Neural cell (in vitro differentiated cells): ENCODE results near the gene CEP170B. TPM values are rescaled to one million over a fixed set of nuclear protein-coding genes. Genes with fewer than 3 reads are reported as not detected.
"Not testable (repeated sequence)": the region's sequence is repeated elsewhere in the genome, so short reads cannot be mapped to it uniquely, and the experiment has no call there.

Source experiments
- H2AFZ ChIP-seq: fragments of 200-600, 300-800 bp; sonication (generic), shearing (Covaris generic); 2 replicates; pipeline ENCODE4 v1.6.0; 2014; ENCODE audit warnings: low read depth, mild to moderate bottlenecking, antibody characterized with exemption, low read length, moderate library complexity
- H3F3A ChIP-seq: fragments of 200-600 bp; shearing (Covaris generic); 2 replicates; pipeline ENCODE4 v1.6.1; 2016; ENCODE audit warnings: mild to moderate bottlenecking, moderate library complexity, mixed read lengths, antibody characterized with exemption, low read length; ENCODE audit not compliant: insufficient read depth, poor library complexity, severe bottlenecking
- H3K27ac ChIP-seq: fragments of 200-600, 300-800 bp; sonication (generic), shearing (Covaris generic); 2 replicates; pipeline ENCODE4 v1.5.1; 2014; ENCODE audit warnings: mild to moderate bottlenecking, low read length, moderate library complexity
- H3K27me3 ChIP-seq: fragments of 300-800, 200-600 bp; sonication (generic), shearing (Covaris generic); 2 replicates; pipeline ENCODE4 v1.6.0; 2014; ENCODE audit warnings: mild to moderate bottlenecking, low read depth, low read length, moderate library complexity; ENCODE audit not compliant: insufficient read depth
- H3K36me3 ChIP-seq: fragments of 300-800, 200-600 bp; sonication (generic), shearing (Covaris generic); 2 replicates; pipeline ENCODE4 v1.5.1; 2014; ENCODE audit warnings: mild to moderate bottlenecking, antibody characterized with exemption, low read length, moderate library complexity; ENCODE audit not compliant: insufficient read depth
- H3K4me2 ChIP-seq: fragments of 300-800, 200-600 bp; sonication (generic), shearing (Covaris generic); 2 replicates; pipeline ENCODE4 v1.6.0; 2014; ENCODE audit warnings: mild to moderate bottlenecking, low read length
- H3K4me3 ChIP-seq: fragments of 300-800, 200-600 bp; sonication (generic), shearing (Covaris generic); 2 replicates; pipeline ENCODE4 v1.5.1; 2014; ENCODE audit warnings: mild to moderate bottlenecking, low read length, moderate library complexity
- H3K79me2 ChIP-seq: fragments of 200-600 bp; shearing (Covaris generic); replicated peaks from 2 replicates; pipeline ENCODE4 v1.6.0; 2014; ENCODE audit warnings: mild to moderate bottlenecking, low read length, moderate library complexity; ENCODE audit not compliant: insufficient read depth
- H3K9ac ChIP-seq: fragments of 300-800, 200-600 bp; sonication (generic), shearing (Covaris generic); 2 replicates; pipeline ENCODE4 v1.6.1; 2016; ENCODE audit warnings: mild to moderate bottlenecking, low read length, mixed read lengths
- H3K9me2 ChIP-seq: fragments of 200-600 bp; shearing (Covaris generic); 2 replicates; pipeline ENCODE4 v1.6.1; 2016; ENCODE audit warnings: mild to moderate bottlenecking, low read length, mixed read lengths; ENCODE audit not compliant: insufficient read depth
- H3K9me3 ChIP-seq: fragments of 200-600, 300-800 bp; sonication (generic), shearing (Covaris generic); 2 replicates; pipeline ENCODE4 v1.6.1; 2016; ENCODE audit warnings: mild to moderate bottlenecking, mixed run types, low read length, moderate library complexity, mixed read lengths
- H4K20me1 ChIP-seq: fragments of 200-600 bp; shearing (Covaris generic); 2 replicates; pipeline ENCODE4 v1.6.1; 2016; ENCODE audit warnings: mild to moderate bottlenecking, mixed run types; ENCODE audit not compliant: insufficient read depth
- EP300 ChIP-seq: fragments of 450-650 bp; conservative IDR thresholded peaks from 2 replicates; pipeline ENCODE4 v1.6.1; 2014; ENCODE audit warnings: antibody characterized with exemption, mild to moderate bottlenecking, moderate library complexity; ENCODE audit not compliant: poor library complexity, severe bottlenecking
- EZH2 ChIP-seq: fragments of 200-600, 300-800 bp; shearing (Covaris generic), sonication (generic); IDR thresholded peaks from 2 replicates; pipeline ENCODE4 v1.6.1; 2014; ENCODE audit warnings: antibody characterized with exemption, low read length, borderline replicate concordance, mild to moderate bottlenecking; ENCODE audit not compliant: insufficient read depth, poor library complexity, severe bottlenecking
- MXI1 ChIP-seq: fragments of 450-650 bp; conservative IDR thresholded peaks from 2 replicates; pipeline ENCODE4 v1.6.1; 2014; ENCODE audit warnings: antibody characterized with exemption, mild to moderate bottlenecking; ENCODE audit not compliant: poor library complexity, severe bottlenecking
- POLR2AphosphoS5 ChIP-seq: IDR thresholded peaks from 2 replicates; pipeline ENCODE4 v1.6.1; 2012
- RAD21 ChIP-seq: fragments of 450-650 bp; conservative IDR thresholded peaks from 2 replicates; pipeline ENCODE4 v1.6.1; 2014; ENCODE audit warnings: antibody characterized with exemption, mild to moderate bottlenecking, moderate library complexity
- SMC3 ChIP-seq: fragments of 450-650 bp; conservative IDR thresholded peaks from 2 replicates; pipeline ENCODE4 v1.6.1; 2014; ENCODE audit warnings: antibody characterized with exemption, mild to moderate bottlenecking, moderate library complexity; ENCODE audit not compliant: poor library complexity
- TAF1 ChIP-seq: IDR thresholded peaks from 2 replicates; pipeline ENCODE4 v1.6.1; 2012; ENCODE audit warnings: low read depth
- polyA plus RNA-seq: library from polyadenylated mRNA; depleted of rRNA; stranded (reverse); fragments of >200 nt; gene quantifications from 2 replicates; pipeline ENCODE4 v1.2.3, GENCODE V29; 2014
- TF ChIP-seq, protein P1 (sequence below): fragments of 450-650 bp; IDR thresholded peaks from 2 replicates; pipeline ENCODE4 v1.5.1; 2014; ENCODE audit warnings: antibody characterized with exemption, mild to moderate bottlenecking, moderate library complexity; ENCODE audit not compliant: poor library complexity, severe bottlenecking
- TF ChIP-seq, protein P2 (sequence below): IDR thresholded peaks from 2 replicates; pipeline ENCODE4 v1.6.1; 2012; ENCODE audit warnings: borderline replicate concordance

CEP170B gene
- polyA plus RNA-seq, 1 donor from 2014 or later, result 11.6 TPM

DNA sequence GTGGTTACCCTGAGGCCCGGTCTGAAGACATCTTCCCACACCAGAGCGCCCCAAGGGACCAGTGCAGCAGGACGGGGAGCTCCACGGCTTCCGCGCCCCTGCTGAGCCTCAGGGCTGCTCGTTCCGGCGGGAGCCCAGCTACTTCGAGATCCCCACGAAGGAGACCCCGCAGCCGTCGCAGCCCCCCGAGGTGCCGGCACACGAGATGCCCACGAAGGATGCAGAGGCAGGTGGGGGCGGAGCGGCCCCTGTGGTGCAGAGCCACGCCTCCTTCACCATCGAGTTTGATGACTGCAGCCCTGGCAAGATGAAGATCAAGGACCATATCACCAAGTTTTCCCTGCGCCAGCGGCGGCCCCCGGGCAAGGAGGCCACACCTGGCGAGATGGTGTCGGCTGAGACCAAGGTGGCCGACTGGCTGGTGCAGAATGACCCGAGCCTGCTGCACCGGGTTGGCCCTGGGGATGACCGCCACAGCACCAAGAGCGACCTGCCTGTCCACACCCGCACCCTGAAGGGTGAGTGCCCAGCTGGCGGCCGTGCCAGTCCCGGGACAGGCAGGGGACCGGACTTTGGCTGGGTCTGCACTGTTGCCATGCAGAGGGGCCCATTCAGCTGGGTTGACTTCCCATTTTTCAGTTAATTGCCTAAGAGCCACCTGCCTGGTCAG, 18.1 kb downstream of the CEP170B start:
- Histone ChIP-seq H3K27ac (no peak overlapping the region), H3K9me3 (no peaks in the 10 kb centered on the region), H3K9me2 (no peaks in the 10 kb centered on the region), H3K79me2 (no peaks in the 10 kb centered on the region), H3K4me3 (no peak overlapping the region), H3K36me3 (peaks cover 5% of the 10 kb centered on the region), H2AFZ (no peak overlapping the region), H3K4me2 (no peak overlapping the region), H3F3A (no peaks in the 10 kb centered on the region), H4K20me1 (no peaks in the 10 kb centered on the region), H3K9ac (no peak overlapping the region), H3K27me3 (no peaks in the 10 kb centered on the region)
- TF ChIP-seq TAF1 (no peak), SMC3 (no peak), POLR2AphosphoS5 (no peak), EP300 (no peak), MXI1 (no peak), RAD21 (no peak), EZH2 (no peak)
- TF ChIP-seq, protein P1, sequence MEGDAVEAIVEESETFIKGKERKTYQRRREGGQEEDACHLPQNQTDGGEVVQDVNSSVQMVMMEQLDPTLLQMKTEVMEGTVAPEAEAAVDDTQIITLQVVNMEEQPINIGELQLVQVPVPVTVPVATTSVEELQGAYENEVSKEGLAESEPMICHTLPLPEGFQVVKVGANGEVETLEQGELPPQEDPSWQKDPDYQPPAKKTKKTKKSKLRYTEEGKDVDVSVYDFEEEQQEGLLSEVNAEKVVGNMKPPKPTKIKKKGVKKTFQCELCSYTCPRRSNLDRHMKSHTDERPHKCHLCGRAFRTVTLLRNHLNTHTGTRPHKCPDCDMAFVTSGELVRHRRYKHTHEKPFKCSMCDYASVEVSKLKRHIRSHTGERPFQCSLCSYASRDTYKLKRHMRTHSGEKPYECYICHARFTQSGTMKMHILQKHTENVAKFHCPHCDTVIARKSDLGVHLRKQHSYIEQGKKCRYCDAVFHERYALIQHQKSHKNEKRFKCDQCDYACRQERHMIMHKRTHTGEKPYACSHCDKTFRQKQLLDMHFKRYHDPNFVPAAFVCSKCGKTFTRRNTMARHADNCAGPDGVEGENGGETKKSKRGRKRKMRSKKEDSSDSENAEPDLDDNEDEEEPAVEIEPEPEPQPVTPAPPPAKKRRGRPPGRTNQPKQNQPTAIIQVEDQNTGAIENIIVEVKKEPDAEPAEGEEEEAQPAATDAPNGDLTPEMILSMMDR, result no peak
- TF ChIP-seq, protein P2, sequence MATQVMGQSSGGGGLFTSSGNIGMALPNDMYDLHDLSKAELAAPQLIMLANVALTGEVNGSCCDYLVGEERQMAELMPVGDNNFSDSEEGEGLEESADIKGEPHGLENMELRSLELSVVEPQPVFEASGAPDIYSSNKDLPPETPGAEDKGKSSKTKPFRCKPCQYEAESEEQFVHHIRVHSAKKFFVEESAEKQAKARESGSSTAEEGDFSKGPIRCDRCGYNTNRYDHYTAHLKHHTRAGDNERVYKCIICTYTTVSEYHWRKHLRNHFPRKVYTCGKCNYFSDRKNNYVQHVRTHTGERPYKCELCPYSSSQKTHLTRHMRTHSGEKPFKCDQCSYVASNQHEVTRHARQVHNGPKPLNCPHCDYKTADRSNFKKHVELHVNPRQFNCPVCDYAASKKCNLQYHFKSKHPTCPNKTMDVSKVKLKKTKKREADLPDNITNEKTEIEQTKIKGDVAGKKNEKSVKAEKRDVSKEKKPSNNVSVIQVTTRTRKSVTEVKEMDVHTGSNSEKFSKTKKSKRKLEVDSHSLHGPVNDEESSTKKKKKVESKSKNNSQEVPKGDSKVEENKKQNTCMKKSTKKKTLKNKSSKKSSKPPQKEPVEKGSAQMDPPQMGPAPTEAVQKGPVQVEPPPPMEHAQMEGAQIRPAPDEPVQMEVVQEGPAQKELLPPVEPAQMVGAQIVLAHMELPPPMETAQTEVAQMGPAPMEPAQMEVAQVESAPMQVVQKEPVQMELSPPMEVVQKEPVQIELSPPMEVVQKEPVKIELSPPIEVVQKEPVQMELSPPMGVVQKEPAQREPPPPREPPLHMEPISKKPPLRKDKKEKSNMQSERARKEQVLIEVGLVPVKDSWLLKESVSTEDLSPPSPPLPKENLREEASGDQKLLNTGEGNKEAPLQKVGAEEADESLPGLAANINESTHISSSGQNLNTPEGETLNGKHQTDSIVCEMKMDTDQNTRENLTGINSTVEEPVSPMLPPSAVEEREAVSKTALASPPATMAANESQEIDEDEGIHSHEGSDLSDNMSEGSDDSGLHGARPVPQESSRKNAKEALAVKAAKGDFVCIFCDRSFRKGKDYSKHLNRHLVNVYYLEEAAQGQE, result no peak

DNA sequence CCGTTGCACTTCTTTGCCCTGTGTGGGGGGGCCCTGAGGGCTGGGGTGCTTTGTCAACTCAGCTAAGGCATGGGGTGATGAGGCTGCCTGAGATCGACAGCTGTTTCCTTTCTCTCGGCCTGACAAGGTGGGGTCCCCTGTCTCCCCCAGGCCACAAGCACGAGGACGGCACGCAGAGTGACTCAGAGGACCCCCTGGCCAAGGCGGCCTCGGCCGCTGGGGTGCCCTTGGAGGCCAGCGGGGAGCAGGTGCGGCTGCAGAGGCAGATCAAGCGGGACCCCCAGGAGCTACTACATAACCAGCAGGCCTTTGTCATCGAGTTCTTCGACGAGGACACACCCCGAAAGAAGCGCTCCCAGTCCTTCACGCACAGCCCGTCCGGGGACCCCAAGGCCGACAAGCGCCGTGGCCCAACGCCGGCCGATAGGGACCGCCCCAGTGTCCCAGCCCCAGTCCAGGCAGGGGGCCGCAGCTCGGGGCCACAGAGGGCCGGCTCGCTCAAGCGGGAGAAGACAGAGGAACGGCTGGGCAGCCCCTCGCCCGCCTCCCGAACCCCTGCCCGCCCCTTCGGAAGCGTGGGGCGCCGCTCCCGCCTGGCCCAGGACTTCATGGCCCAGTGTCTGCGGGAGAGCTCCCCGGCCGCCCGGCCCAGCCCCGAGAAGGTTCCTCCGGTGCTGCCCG, 18.8 kb downstream of the CEP170B start:
- Histone ChIP-seq H3K4me3 (no peak overlapping the region), H3K9me3 (no peaks in the 10 kb centered on the region), H3K79me2 (no peaks in the 10 kb centered on the region), H3K36me3 (peaks cover 3% of the 10 kb centered on the region), H3K9ac (no peak overlapping the region), H3K4me2 (no peak overlapping the region), H4K20me1 (no peaks in the 10 kb centered on the region), H3K27me3 (no peaks in the 10 kb centered on the region), H3K9me2 (no peaks in the 10 kb centered on the region), H3K27ac (no peak overlapping the region), H3F3A (no peaks in the 10 kb centered on the region), H2AFZ (no peak overlapping the region)
- TF ChIP-seq RAD21 (no peak), SMC3 (no peak), TAF1 (no peak), POLR2AphosphoS5 (no peak), EZH2 (no peak), MXI1 (no peak), EP300 (no peak)
- TF ChIP-seq, protein P2, result no peak
- TF ChIP-seq, protein P1, result no peak

DNA sequence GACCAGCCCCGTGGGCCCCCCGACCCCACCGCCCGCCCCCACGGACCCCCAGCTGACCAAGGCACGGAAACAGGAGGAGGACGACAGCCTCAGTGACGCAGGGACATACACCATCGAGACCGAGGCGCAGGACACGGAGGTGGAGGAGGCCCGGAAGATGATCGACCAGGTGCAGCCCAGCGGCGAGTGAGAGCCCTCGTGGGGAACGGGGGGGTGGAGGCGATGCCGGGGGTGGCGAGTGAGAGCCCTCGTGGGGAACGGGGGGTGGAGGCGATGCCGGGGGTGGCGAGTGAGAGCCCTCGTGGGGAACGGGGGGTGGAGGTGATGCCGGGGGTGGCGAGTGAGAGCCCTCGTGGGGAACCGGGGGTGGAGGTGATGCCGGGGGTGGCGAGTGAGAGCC, 19.3 kb downstream of the CEP170B start:
- H2AFZ ChIP-seq, H3K36me3 ChIP-seq, H3K27me3 ChIP-seq, H3F3A ChIP-seq, H3K79me2 ChIP-seq, H3K9me2 ChIP-seq, H3K27ac ChIP-seq, H4K20me1 ChIP-seq, H3K4me2 ChIP-seq, H3K9me3 ChIP-seq, H3K4me3 ChIP-seq, H3K9ac ChIP-seq: not testable (repeated sequence)
